Heart right ventricle (tissue), 16 donors: ENCODE results near the gene EFCAB12. TPM values are rescaled to one million over a fixed set of nuclear protein-coding genes. Genes with fewer than 3 reads are reported as not detected.
"Not testable (repeated sequence)": the region's sequence is repeated elsewhere in the genome, so short reads cannot be mapped to it uniquely, and the experiment has no call there.

Experiments
- ATAC-seq, 8 donors: fragments of 200-7000 bp; cut with Tn5 transposase; one replicate each; pipeline ENCODE4 v1.9.1; 2020; ENCODE audit warnings: mild to moderate bottlenecking in 8 of 8, moderate library complexity in 8 of 8, moderate number of reproducible peaks in 1 of 8
- DNase-seq, 2 donors: peaks; one replicate each; pipeline ENCODE4 v3.0.0-alpha.2; 2020
- H3K27ac ChIP-seq, 10 donors: fragments of 200-600 bp; sonication (generic) in 2 of 10; one replicate each; pipeline versions ENCODE4 v1.5.0 to v1.8.0; 2020 to 2022; ENCODE audit warnings: mild to moderate bottlenecking in 3 of 10
- H3K27me3 ChIP-seq, 7 donors: fragments of 200-600 bp; one replicate each; pipeline ENCODE4 v1.8.0; 2021 to 2022; ENCODE audit warnings: mild to moderate bottlenecking in 2 of 7
- H3K36me3 ChIP-seq, 9 donors: fragments of 200-600 bp; sonication (generic) in 1 of 9; one replicate each; pipeline versions ENCODE4 v1.5.0 to v1.8.0; 2020 to 2022; ENCODE audit warnings: mild to moderate bottlenecking in 2 of 9
- H3K4me1 ChIP-seq, 9 donors: fragments of 200-600 bp; sonication (generic) in 1 of 9; one replicate each; pipeline versions ENCODE4 v1.5.0 to v1.8.0; 2020 to 2022; ENCODE audit warnings: mild to moderate bottlenecking in 4 of 9
- H3K4me3 ChIP-seq, 10 donors: fragments of 200-600 bp; sonication (generic) in 2 of 10; one replicate each; pipeline versions ENCODE4 v1.5.0 to v1.8.0; 2020 to 2022; ENCODE audit warnings: mild to moderate bottlenecking in 7 of 10, moderate library complexity in 2 of 10
- H3K9me3 ChIP-seq, 11 donors: fragments of 200-600 bp in 10 of 11; sonication (generic) in 2 of 11; one replicate each; pipeline versions ENCODE4 v1.5.0 to v1.8.0; 2013 to 2022; ENCODE audit warnings: mild to moderate bottlenecking in 2 of 11, control low read depth in 1 of 11, moderate library complexity in 1 of 11
- WGBS, 2 donors: extraction: QIAGEN DNeasy Blood & Tissue Kit; methylation state at CpG; one replicate each; pipeline ENCODE4 v1.1.7; 2013; ENCODE audit warnings: inconsistent platforms in 1 of 2; 5-methylcytosine and 5-hydroxymethylcytosine counted together
- intact Hi-C, 10 donors: fragments of 100-400 bp; cut with DNase I; formaldehyde crosslinking; loops; one replicate each; pipeline versions ENCODE4 v1.11.1 to v1.14.2; 2022
- polyA plus RNA-seq, 2 donors: library from polyadenylated mRNA; stranded (reverse); fragments of 200-250 nt; gene quantifications; one replicate each; pipeline ENCODE4 v1.2.3, GENCODE V29; 2013
- total RNA-seq, 10 donors: library from RNA; stranded (reverse); fragmentation: NEBNext Ultra II Directional in 3 of 10; extraction: Animal tissue kit (Norgen Biotek cat#: 25700) in 3 of 10; gene quantifications; one replicate each; pipeline versions ENCODE4 v1.2.1 to v1.2.4, GENCODE V29; 2021 to 2023
- TF ChIP-seq, protein P1 (sequence below), 9 donors: fragments of 200-600 bp; sonication (generic) in 2 of 9; IDR thresholded peaks; one replicate each; pipeline versions ENCODE4 v1.5.0 to v1.8.0; 2021 to 2022; ENCODE audit warnings: antibody characterized with exemption in 9 of 9, mild to moderate bottlenecking in 5 of 9, moderate library complexity in 1 of 9
- donor health status: Arrhythmogenic right ventricular cardiomyopathy.
- donor health status: ischemic (EF 13 %, LVEDD 7.1; RV severe dilation, severe dysfunction).
- donor health status: healthy with polysubstance abuse.
- donor health status: DM: no; HTN: yes; CAD: no.
- donor health status: DM: no; HTN: no; CAD: no.
- donor health status: ischemic (EF 25% LVEDD 6.9; RV normal size, moderate dysfunction).
- donor health status: ischemic (EF 25% LVEDD 5.7; RV mildly dilated, moderate dysfunction).
- donor health status: healthy.
- donor health status: DM: yes; HTN: yes; CAD: no.
- donor health status: Ischemic cardiomyopathy.
- donor health status: ischemic (EF 35%, LVEDD 5.7; RV mildly dilated, moderate dysfunction).
- donor health status: nonischemic (EF 11% LVEDD 7.7; RV severe dilation, severe dysfunction).
- donor health status: DM: yes; HTN: yes; CAD: no.
- donor health status: PGD.
- donor health status: ischemic (EF 29% LVEDD 5.4; RV normal size, mild dysfunction).
- donor health status: nonischemic (EF 23%, LVEDD 6.1; RV moderate dilation, normal function).

The EFCAB12 gene
- total and polyA plus RNA-seq, 12 donors = 0.10 to 0.23 (median 0.15) TPM; not detected in 7

DNA sequence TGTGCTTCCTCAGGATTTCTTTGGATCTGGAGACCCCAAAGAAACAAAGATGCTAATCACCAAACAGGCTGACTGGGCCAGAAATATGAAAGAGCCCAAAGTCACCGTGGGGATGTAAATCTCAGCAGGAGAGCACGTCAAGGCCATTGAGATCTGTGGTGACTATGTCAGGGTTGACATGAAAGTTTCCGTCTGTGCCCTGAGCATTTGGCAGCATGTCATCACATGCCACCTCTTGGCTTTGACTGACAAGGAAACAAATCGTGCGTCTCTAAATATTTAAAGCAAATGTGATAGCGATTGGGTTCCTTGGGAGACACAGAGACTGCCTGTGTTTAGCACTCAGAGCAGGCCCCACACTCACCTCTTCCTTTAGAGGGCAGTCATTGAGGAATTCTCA lies 35.2 kb downstream of the EFCAB12 start:
- no peaks in the 10 kb centered on the region for H3K9me3 ChIP-seq
- no peaks in the 10 kb centered on the region for H3K27me3 ChIP-seq
- peaks cover 0 to 74% (median 25%) of the 10 kb centered on the region in 9 donors for H3K4me1 ChIP-seq
- DNase-seq (no peak), ATAC-seq (no peak)
- intact Hi-C loops = loop anchor here in 1 of 10 donors (10.0 kb wide), 1 partner anchor 432 kb away; no protein-coding TSS in a partner anchor
- H3K27ac ChIP-seq = peak overlapping the region in 1 of 10 donors; percentile 51
- no peak overlapping the region for H3K4me3 ChIP-seq
- H3K36me3 ChIP-seq = peaks cover 0 to 80% (median 14%) of the 10 kb centered on the region in 9 donors
- TF ChIP-seq, protein P1, sequence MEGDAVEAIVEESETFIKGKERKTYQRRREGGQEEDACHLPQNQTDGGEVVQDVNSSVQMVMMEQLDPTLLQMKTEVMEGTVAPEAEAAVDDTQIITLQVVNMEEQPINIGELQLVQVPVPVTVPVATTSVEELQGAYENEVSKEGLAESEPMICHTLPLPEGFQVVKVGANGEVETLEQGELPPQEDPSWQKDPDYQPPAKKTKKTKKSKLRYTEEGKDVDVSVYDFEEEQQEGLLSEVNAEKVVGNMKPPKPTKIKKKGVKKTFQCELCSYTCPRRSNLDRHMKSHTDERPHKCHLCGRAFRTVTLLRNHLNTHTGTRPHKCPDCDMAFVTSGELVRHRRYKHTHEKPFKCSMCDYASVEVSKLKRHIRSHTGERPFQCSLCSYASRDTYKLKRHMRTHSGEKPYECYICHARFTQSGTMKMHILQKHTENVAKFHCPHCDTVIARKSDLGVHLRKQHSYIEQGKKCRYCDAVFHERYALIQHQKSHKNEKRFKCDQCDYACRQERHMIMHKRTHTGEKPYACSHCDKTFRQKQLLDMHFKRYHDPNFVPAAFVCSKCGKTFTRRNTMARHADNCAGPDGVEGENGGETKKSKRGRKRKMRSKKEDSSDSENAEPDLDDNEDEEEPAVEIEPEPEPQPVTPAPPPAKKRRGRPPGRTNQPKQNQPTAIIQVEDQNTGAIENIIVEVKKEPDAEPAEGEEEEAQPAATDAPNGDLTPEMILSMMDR (IDR thresholded peaks at IDR 0.05) = no peak
- WGBS, 2 donors = 55 to 58% methylated on average over 6 of the region's 6 CpGs

DNA sequence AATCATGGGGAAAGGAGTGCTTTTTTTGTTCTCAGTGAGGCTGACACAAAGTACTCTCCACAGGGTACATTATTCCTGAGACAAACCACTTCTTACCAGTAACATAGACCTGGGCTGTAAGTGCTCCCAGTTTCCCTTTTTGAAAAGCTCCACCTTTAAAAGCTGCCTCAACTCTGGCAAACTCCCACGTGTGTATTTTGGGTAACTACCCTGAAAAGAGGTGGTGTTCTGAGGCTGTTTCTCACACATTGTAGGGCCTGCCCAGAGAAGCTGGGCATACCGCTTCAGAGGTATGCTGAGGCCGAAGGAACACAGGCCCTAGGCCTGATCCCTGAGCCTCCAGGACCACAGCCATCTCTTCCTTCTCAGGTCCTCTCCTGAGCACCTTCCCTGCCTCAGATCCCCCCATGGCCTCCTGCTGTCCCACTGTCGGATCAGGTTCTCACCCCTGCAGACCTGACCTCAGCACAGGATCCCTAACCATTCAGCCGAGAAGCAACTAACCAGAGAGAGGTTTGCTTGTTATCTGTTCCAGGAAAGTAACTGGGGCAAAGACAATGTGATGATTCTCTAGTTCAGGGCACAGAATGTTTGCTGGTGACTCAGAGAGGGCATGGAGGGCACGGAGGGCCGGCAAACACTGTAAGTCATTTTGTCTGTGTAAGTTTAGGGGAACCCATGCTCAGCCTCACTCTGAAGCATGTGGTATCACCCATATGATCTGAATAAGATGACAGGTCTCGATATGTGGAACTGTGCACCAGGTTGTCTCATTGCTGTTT lies 36.1 kb downstream of the EFCAB12 start:
- H3K4me1 ChIP-seq = peaks cover 0 to 70% (median 21%) of the 10 kb centered on the region in 9 donors
- intact Hi-C loops = loop anchor here in 1 of 10 donors (10.0 kb wide), 1 partner anchor 433 kb away; no protein-coding TSS in a partner anchor
- not testable (repeated sequence) for H3K4me3 ChIP-seq, ATAC-seq, H3K9me3 ChIP-seq, H3K27me3 ChIP-seq, DNase-seq
- WGBS, 2 donors = 79 to 92% methylated on average over 8 of the region's 8 CpGs
- H3K27ac ChIP-seq = peak overlapping the region in 2 of 10 donors; percentile 35 to 84
- peaks cover 0 to 88% (median 21%) of the 10 kb centered on the region in 9 donors for H3K36me3 ChIP-seq

DNA sequence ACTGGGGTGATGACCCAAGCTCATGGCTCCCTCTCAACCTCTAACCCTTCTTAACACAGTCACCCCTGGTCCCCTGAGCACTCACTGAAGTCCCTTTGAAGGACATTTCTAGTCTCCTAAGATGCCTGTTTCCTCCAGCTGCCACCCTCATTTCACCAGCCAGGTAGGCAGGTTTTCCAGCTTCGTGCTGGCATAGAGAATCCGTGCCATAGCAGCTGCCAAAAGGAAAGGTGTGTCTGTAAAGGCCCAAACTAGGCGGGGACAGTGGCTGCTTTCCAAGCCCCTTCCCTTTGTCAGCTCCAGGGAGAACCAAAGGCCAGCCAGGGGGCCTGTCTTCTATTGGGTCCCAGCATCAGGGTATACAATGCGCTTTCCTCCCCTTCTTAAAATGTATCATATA lies 36.9 kb downstream of the EFCAB12 start:
- Histone ChIP-seq H3K27ac (peak overlapping the region in 6 of 10 donors; percentile 3 to 84 (median 32)), H3K36me3 (peaks cover 0 to 87% (median 21%) of the 10 kb centered on the region in 9 donors), H3K4me1 (peaks cover 0 to 63% (median 18%) of the 10 kb centered on the region in 9 donors)
- not testable (repeated sequence) for DNase-seq, H3K4me3 ChIP-seq, H3K27me3 ChIP-seq, ATAC-seq, H3K9me3 ChIP-seq
- intact Hi-C loops = loop anchor here in 1 of 10 donors (10.0 kb wide), 1 partner anchor 433 kb away; no protein-coding TSS in a partner anchor
- WGBS, 2 donors = 59 to 83% methylated on average over 3 of the region's 4 CpGs

DNA sequence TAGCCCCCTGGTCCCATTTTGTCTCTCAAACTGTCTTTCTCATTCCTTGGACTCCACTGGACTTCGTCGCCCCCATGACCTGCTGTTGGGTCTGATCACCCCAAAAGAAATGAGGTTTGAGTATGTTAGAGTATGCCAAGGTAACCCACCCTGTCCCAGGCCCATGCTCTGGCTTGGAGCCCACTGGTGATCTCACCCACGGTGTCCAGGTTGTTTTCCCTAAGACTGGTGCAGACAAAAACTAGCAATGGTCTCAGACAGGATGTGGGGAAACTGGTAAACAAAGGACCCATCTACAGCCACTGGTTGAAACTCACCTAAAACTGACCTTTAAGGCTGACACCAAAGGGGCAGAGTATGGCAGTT lies 38.9 kb downstream of the EFCAB12 start:
- no peak for ATAC-seq

DNA sequence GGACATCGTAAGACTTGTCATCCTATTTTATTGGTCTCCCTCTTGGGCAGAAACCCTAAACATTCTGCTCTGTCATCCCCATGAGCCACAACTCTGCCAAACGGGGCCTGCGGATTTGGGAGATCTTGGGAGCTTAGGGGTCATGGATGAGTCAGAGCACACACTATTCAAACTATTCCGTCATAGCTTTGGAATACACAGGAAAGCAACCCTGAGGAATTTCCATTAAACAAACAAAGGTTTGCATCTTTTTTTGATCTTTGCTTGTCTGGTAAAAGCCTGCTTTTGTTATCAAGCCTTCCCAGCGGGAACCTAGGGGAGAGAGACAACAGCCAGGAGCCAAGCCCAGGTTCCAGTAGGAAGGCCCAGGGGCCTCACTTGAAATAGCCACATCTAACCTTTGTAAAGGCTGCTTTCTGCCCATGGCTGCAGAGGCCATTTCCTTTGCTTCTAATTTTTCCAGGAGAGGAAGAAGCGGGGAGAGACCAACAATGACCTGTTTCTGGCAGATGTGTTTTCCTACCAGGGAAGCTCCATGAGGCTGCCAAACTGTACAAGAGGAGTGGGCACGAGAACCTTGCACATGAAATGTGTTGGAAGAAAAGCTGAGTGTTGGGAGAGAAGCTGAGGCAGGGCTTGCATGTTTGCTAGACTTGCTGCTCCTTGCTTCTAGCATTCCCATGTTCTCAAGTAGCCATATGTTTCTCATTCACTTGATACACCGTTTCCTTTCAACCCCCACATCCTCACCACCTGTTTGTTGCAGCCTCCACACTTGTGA lies 39.5 kb downstream of the EFCAB12 start:
- 61 to 69% methylated on average over 8 of the region's 8 CpGs for WGBS, 2 donors
- H3K27me3 ChIP-seq, H3K9me3 ChIP-seq, H3K4me3 ChIP-seq: not testable (repeated sequence)
- DNase-seq = peak in 1 of 2 donors; percentile 25
- Histone ChIP-seq H3K27ac (peak overlapping the region in 9 of 10 donors; percentile 5 to 87 (median 65)), H3K36me3 (peaks cover 0 to 82% (median 15%) of the 10 kb centered on the region in 9 donors), H3K4me1 (peaks cover 0 to 45% (median 17%) of the 10 kb centered on the region in 9 donors)
- ATAC-seq = peak; percentile 60 to 83 (median 74)
- intact Hi-C loops = loop anchor here in 2 of 10 donors (10.0 kb wide), 2 partner anchors 236 to 546 kb away; no protein-coding TSS in a partner anchor

More for the DNA sequence above, 38.9 kb downstream of the EFCAB12 start:
- no peak for DNase-seq
- no peaks in the 10 kb centered on the region for H3K9me3 ChIP-seq
- WGBS, 2 donors = 62 to 65% methylated on average over 3 of the region's 3 CpGs
- no peaks in the 10 kb centered on the region for H3K27me3 ChIP-seq
- H3K4me1 ChIP-seq = peaks cover 0 to 46% (median 17%) of the 10 kb centered on the region in 9 donors
- TF ChIP-seq, protein P1 (IDR thresholded peaks at IDR 0.05) = no peak
- H3K27ac ChIP-seq = peak overlapping the region in 9 of 10 donors; percentile 5 to 84 (median 65)
- H3K36me3 ChIP-seq = peaks cover 0 to 82% (median 15%) of the 10 kb centered on the region in 9 donors
- no peak overlapping the region for H3K4me3 ChIP-seq
- intact Hi-C loops = loop anchor here in 2 of 10 donors (10.0 kb wide), 2 partner anchors 235 to 545 kb away; no protein-coding TSS in a partner anchor
